MM.1S (cell line): Measurements from ENCODE around the gene IL17REL.
A peak's percentile ranks its signal among the peaks of the same experiment; 100 is the strongest.

Experiments
- DNase-seq: peaks from one replicate; pipeline ENCODE4 v3.0.0-alpha.2; 2015
- H2AFZ ChIP-seq: fragments of 300-600 bp; sonication (generic); 2 replicates; pipeline ENCODE4 v1.6.0; 2016; ENCODE audit warnings: antibody characterized with exemption, low read length
- H3F3A ChIP-seq: fragments of 300-600 bp; sonication (generic); 2 replicates; pipeline ENCODE4 v1.6.1; 2016; ENCODE audit warnings: mild to moderate bottlenecking, antibody characterized with exemption, low read length, moderate library complexity, mixed read lengths; ENCODE audit not compliant: insufficient read depth
- H3K27ac ChIP-seq: fragments of 300-600 bp; sonication (generic); 2 replicates; pipeline ENCODE4 v1.5.1; 2016; ENCODE audit warnings: mild to moderate bottlenecking, low read length
- H3K27me3 ChIP-seq: fragments of 300-600 bp; sonication (generic); replicated peaks from 2 replicates; pipeline ENCODE4 v1.6.0; 2016; ENCODE audit warnings: low read length; ENCODE audit not compliant: insufficient read depth
- H3K36me3 ChIP-seq: fragments of 300-600 bp; sonication (generic); replicated peaks from 2 replicates; pipeline ENCODE4 v1.6.1; 2016; ENCODE audit warnings: mild to moderate bottlenecking, low read length, mixed read lengths; ENCODE audit not compliant: insufficient read depth
- H3K4me1 ChIP-seq: fragments of 300-600 bp; sonication (generic); 2 replicates; pipeline ENCODE4 v1.6.1; 2016; ENCODE audit warnings: low read length, mixed read lengths
- H3K4me2 ChIP-seq: fragments of 300-600 bp; sonication (generic); 2 replicates; pipeline ENCODE4 v1.6.0; 2016; ENCODE audit warnings: low read depth, low read length
- H3K4me3 ChIP-seq: fragments of 300-600 bp; sonication (generic); 2 replicates; pipeline ENCODE4 v1.5.1; 2016; ENCODE audit warnings: low read length, mixed read lengths
- H3K79me2 ChIP-seq: fragments of 300-600 bp; sonication (generic); 2 replicates; pipeline ENCODE4 v1.6.1; 2016; ENCODE audit warnings: mixed run types, low read length, mixed read lengths
- H3K9ac ChIP-seq: fragments of 300-600 bp; sonication (generic); 2 replicates; pipeline ENCODE4 v1.6.1; 2016; ENCODE audit warnings: low read length, mixed read lengths
- H3K9me2 ChIP-seq: fragments of 300-600 bp; sonication (generic); replicated peaks from 2 replicates; pipeline ENCODE4 v1.6.1; 2016; ENCODE audit warnings: mild to moderate bottlenecking, low read length, mixed read lengths; ENCODE audit not compliant: insufficient read depth
- H3K9me3 ChIP-seq: fragments of 300-600 bp; sonication (generic); replicated peaks from 2 replicates; pipeline ENCODE4 v1.6.1; 2016; ENCODE audit warnings: mild to moderate bottlenecking, low read length, mixed read lengths; ENCODE audit not compliant: insufficient read depth
- H4K20me1 ChIP-seq: fragments of 300-600 bp; sonication (generic); 2 replicates; pipeline ENCODE4 v1.6.1; 2016; ENCODE audit warnings: mild to moderate bottlenecking, low read length, moderate library complexity, mixed read lengths; ENCODE audit not compliant: insufficient read depth
- CTCF ChIP-seq: fragments of 300-600 bp; sonication (generic); IDR thresholded peaks from 2 replicates; pipeline ENCODE4 v1.5.1; 2016; ENCODE audit warnings: antibody characterized with exemption, low read length, mixed read lengths
- EZH2 ChIP-seq: fragments of 300-600 bp; sonication (generic); optimal IDR thresholded peaks from 2 replicates; pipeline ENCODE3; 2017; ENCODE audit warnings: low read depth, mild to moderate bottlenecking, antibody characterized with exemption, low read length, mixed read lengths
- EZH2phosphoT487 ChIP-seq: fragments of 300-600 bp; sonication (generic); IDR thresholded peaks from 2 replicates; pipeline ENCODE4 v1.6.1; 2018; ENCODE audit warnings: antibody characterized with exemption, low read length

The IL17REL gene

GRCh38 chr22:49950396-49950994 is 62.1 kb downstream of the IL17REL start:
- no peaks in the 10 kb centered on the region for H4K20me1 ChIP-seq
- no peaks in the 10 kb centered on the region for H3F3A ChIP-seq
- TF ChIP-seq CTCF (no peak), EZH2phosphoT487 (no peak), EZH2 (no peak)
- no peak overlapping the region for H2AFZ ChIP-seq
- no peak overlapping the region for H3K27ac ChIP-seq
- H3K36me3 ChIP-seq: no peaks in the 10 kb centered on the region
- H3K9me3 ChIP-seq: no peaks in the 10 kb centered on the region
- no peaks in the 10 kb centered on the region for H3K9me2 ChIP-seq
- H3K79me2 ChIP-seq: no peaks in the 10 kb centered on the region
- H3K4me3 ChIP-seq: no peak overlapping the region
- no peak overlapping the region for H3K9ac ChIP-seq
- peaks cover 34% of the 10 kb centered on the region for H3K27me3 ChIP-seq
- DNase-seq: peak; percentile 4
- no peaks in the 10 kb centered on the region for H3K4me1 ChIP-seq
- H3K4me2 ChIP-seq: no peak overlapping the region

- no peaks in the 10 kb centered on the region for H3K9me2 ChIP-seq
- no peak overlapping the region for H2AFZ ChIP-seq
- DNase-seq: no peak
- H3K27me3 ChIP-seq: peaks cover 34% of the 10 kb centered on the region
- no peaks in the 10 kb centered on the region for H3K79me2 ChIP-seq
- H3K27ac ChIP-seq: no peak overlapping the region
- no peak overlapping the region for H3K9ac ChIP-seq
- no peak overlapping the region for H3K4me3 ChIP-seq
- no peaks in the 10 kb centered on the region for H3K36me3 ChIP-seq
- no peaks in the 10 kb centered on the region for H3F3A ChIP-seq
- no peaks in the 10 kb centered on the region for H3K4me1 ChIP-seq
- H4K20me1 ChIP-seq: no peaks in the 10 kb centered on the region
- TF ChIP-seq CTCF (no peak), EZH2 (no peak)
- no peaks in the 10 kb centered on the region for H3K9me3 ChIP-seq
- no peak overlapping the region for H3K4me2 ChIP-seq
Observed at GRCh38 chr22:49949914-49950292, 62.7 kb downstream of the IL17REL start.

- Histone ChIP-seq H3K9me3 (no peaks in the 10 kb centered on the region), H3K4me1 (no peaks in the 10 kb centered on the region), H3K4me2 (no peak overlapping the region), H2AFZ (no peak overlapping the region), H3F3A (no peaks in the 10 kb centered on the region), H3K9me2 (no peaks in the 10 kb centered on the region), H3K36me3 (no peaks in the 10 kb centered on the region), H3K27ac (no peak overlapping the region), H3K9ac (no peak overlapping the region), H3K79me2 (no peaks in the 10 kb centered on the region), H3K27me3 (peaks cover 34% of the 10 kb centered on the region), H4K20me1 (no peaks in the 10 kb centered on the region), H3K4me3 (no peak overlapping the region)
- TF ChIP-seq CTCF: no peak
- TF ChIP-seq EZH2: no peak
- no peak for TF ChIP-seq EZH2phosphoT487
- DNase-seq: no peak
Observed at GRCh38 chr22:49948958-49949913, 63.3 kb downstream of the IL17REL start.
